Activated CD8-positive, alpha-beta T cell treated with anti-CD3 and anti-CD28 coated beads, Interleukin-2, amount 10 ng/mL, durations not matched to agents 7 days and 5 days (primary cell): ENCODE data around the gene ABCC2. TPM values are rescaled to one million over a fixed set of nuclear protein-coding genes. Genes with fewer than 3 reads are reported as not detected.

Experiments
- ATAC-seq: fragments of 150-1000 bp; cut with Tn5 transposase; one replicate; pipeline ENCODE4 v1.10.0; 2021; ENCODE audit warnings: moderate library complexity
- CTCF ChIA-PET: fragments of 350-600 bp; sonication (Branson Sonifier 250); formaldehyde crosslinking; loops from one replicate; lab custom pipeline; 2021; ENCODE audit warnings: antibody characterized with exemption; lab: Charles Lee
- POLR2A ChIA-PET: fragments of 350-600 bp; sonication (Branson Sonifier 250); formaldehyde crosslinking; loops from one replicate; lab custom pipeline; 2021; ENCODE audit warnings: antibody characterized with exemption; lab: Charles Lee
- DNase-seq: peaks from one replicate; pipeline ENCODE4 v3.0.0-alpha.2; 2020
- H3K27ac Mint-ChIP-seq: one replicate; pipeline ENCODE4 v1.8.0; 2021; ENCODE audit warnings: mild to moderate bottlenecking, mixed read lengths
- H3K27me3 Mint-ChIP-seq: one replicate; pipeline ENCODE4 v1.8.0; 2021; ENCODE audit warnings: low read depth, mixed read lengths
- H3K36me3 Mint-ChIP-seq: one replicate; pipeline ENCODE4 v1.8.0; 2021; ENCODE audit warnings: low read depth, mixed read lengths
- H3K4me1 Mint-ChIP-seq: one replicate; pipeline ENCODE4 v1.8.0; 2021; ENCODE audit warnings: low read depth, mixed read lengths
- H3K4me3 Mint-ChIP-seq: one replicate; pipeline ENCODE4 v1.8.0; 2021; ENCODE audit warnings: mild to moderate bottlenecking, mixed read lengths
- H3K9me3 Mint-ChIP-seq: one replicate; pipeline ENCODE4 v1.8.0; 2022; ENCODE audit warnings: mixed read lengths; ENCODE audit not compliant: insufficient read depth
- total RNA-seq, 2 experiments: library from RNA; stranded (reverse); gene quantifications; one replicate each; pipeline ENCODE4 v1.2.3, GENCODE V29; 2021

Gene ABCC2
- total RNA-seq, 2 experiments from 2014 or later = 0.76 to 0.97 TPM

DNA sequence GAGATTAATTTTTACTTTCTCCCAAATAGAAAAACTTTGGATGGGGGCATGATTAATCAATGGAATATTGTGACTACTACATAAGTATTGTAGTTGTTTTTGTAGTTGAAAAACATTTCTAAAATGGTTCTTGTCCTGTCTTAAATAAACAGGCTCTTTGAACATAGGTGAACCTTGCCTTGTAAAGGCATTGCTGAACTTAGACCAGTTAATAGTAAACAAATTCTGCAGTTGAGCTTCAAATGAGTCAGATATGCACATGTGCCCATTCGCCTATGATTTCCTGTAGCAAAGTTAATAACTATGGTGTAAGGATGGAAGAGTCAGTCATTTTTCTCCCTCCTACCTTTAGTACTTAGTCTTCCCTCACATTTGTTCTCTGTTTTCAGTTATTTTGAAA lies 27.8 kb upstream of the ABCC2 start:
- Mint-ChIP-seq H3K36me3 (peaks cover 67% of the 10 kb centered on the region), H3K27me3 (no peaks in the 10 kb centered on the region), H3K4me3 (no peak overlapping the region), H3K4me1 (no peaks in the 10 kb centered on the region), H3K27ac (no peak overlapping the region), H3K9me3 (no peaks in the 10 kb centered on the region)
- ChIA-PET POLR2A (no interaction called here), CTCF (no interaction called here)
- DNase-seq (no peak), ATAC-seq (no peak)

GRCh38 chr10:99756159-99756558 lies 26.3 kb upstream of the ABCC2 start:
- DNase-seq = no peak
- ChIA-PET POLR2A (interaction anchor here (0.8 kb wide), 1 partner anchor 17 kb away, joined by 3 read pairs; no protein-coding TSS in a partner anchor), CTCF (no interaction called here)
- H3K4me3 Mint-ChIP-seq = no peak overlapping the region
- no peaks in the 10 kb centered on the region for H3K9me3 Mint-ChIP-seq
- no peaks in the 10 kb centered on the region for H3K27me3 Mint-ChIP-seq
- no peak for ATAC-seq
- no peak overlapping the region for H3K27ac Mint-ChIP-seq
- H3K4me1 Mint-ChIP-seq = no peaks in the 10 kb centered on the region
- H3K36me3 Mint-ChIP-seq = peaks cover 70% of the 10 kb centered on the region

DNA sequence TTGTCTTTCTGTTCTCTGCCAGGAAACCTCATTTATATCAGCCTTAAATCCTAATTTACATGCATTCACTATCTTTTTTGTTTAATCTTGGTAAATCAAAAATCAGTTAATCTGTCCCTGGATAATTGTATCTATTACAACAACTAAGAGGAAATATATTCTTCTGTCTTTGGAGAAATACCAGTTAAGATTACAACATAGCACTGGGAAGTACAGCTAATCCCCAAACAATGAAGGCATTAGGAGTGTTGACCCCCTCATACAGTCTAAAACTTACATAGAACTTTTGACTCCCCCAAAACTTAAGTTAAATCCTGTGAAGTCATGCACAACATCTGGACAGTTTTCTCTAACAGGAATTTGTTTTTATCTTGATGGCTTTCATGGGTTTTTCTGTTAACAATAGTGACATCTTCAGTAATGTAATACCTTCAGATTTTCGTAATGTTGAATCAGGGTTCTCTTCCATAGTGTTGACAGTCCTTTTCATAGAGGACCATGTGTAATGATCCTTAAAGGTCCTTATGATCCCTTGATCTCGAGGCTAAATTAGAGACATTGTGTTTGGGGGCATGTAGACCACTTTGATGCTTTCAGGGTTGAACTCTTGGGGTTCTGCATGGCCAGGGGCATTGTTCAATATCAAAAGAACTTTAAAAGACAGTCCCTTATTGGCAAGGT lies 24.1 kb upstream of the ABCC2 start:
- Mint-ChIP-seq H3K36me3 (peaks cover 70% of the 10 kb centered on the region), H3K4me3 (no peak overlapping the region), H3K9me3 (peaks cover 4% of the 10 kb centered on the region), H3K4me1 (no peaks in the 10 kb centered on the region), H3K27ac (no peak overlapping the region), H3K27me3 (no peaks in the 10 kb centered on the region)
- DNase-seq (no peak), ATAC-seq (no peak)
- ChIA-PET POLR2A (no interaction called here), CTCF (no interaction called here)

GRCh38 chr10:99760321-99760720 lies 22.1 kb upstream of the ABCC2 start:
- no peak overlapping the region for H3K4me3 Mint-ChIP-seq
- POLR2A ChIA-PET = no interaction called here
- peaks cover 60% of the 10 kb centered on the region for H3K36me3 Mint-ChIP-seq
- H3K4me1 Mint-ChIP-seq = no peaks in the 10 kb centered on the region
- peaks cover 4% of the 10 kb centered on the region for H3K9me3 Mint-ChIP-seq
- H3K27ac Mint-ChIP-seq = no peak overlapping the region
- H3K27me3 Mint-ChIP-seq = no peaks in the 10 kb centered on the region
- DNase-seq (no peak), ATAC-seq (no peak)
- CTCF ChIA-PET = no interaction called here

- H3K27ac Mint-ChIP-seq = no peak overlapping the region
- CTCF ChIA-PET = no interaction called here
- DNase-seq = no peak
- H3K27me3 Mint-ChIP-seq = no peaks in the 10 kb centered on the region
- no peak for ATAC-seq
- POLR2A ChIA-PET = interaction anchor here (0.6 kb wide), 1 partner anchor 85 kb away, joined by 3 read pairs; no protein-coding TSS in a partner anchor
- no peak overlapping the region for H3K4me3 Mint-ChIP-seq
- peaks cover 6% of the 10 kb centered on the region for H3K4me1 Mint-ChIP-seq
- H3K9me3 Mint-ChIP-seq = peaks cover 4% of the 10 kb centered on the region
- H3K36me3 Mint-ChIP-seq = peaks cover 50% of the 10 kb centered on the region
Measured at GRCh38 chr10:99761365-99761764, 21.1 kb upstream of the ABCC2 start.

DNA sequence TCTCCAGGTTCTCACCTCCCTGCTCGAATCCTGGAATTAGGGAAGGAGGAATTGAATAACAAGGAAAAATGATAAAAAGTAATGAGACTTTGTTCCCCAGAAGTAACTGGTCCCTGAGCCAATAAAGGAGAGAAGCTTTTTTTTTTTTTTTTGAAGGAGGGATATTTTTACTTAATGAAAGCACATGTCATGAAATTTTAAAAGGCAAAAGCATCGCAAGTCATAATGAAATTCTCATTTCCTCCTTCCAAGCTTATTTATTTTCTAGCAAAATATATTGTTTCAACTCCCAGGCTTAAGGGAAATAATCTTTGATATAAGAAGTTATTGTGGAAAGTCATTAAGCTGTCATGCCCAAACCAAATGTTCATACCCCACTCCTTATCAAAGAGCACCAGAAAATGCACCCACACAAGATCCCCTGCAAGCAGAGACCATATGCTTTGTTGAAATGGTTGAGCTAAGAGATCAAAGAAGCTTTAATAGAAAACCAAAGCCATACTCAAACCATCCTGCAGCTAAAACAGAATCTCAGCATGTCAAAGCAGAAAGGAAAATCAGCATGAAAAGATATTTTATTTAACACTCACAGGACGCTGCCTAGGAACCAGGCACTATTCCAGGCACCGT lies 16.7 kb upstream of the ABCC2 start:
- DNase-seq = no peak
- H3K9me3 Mint-ChIP-seq = peaks cover 4% of the 10 kb centered on the region
- no peaks in the 10 kb centered on the region for H3K27me3 Mint-ChIP-seq
- H3K4me1 Mint-ChIP-seq = peaks cover 6% of the 10 kb centered on the region
- H3K36me3 Mint-ChIP-seq = peaks cover 15% of the 10 kb centered on the region
- ATAC-seq = no peak
- H3K4me3 Mint-ChIP-seq = no peak overlapping the region
- CTCF ChIA-PET = interaction anchor here (0.9 to 1.0 kb wide), 2 partner anchors 33 to 205 kb away, joined by 3 read pairs; partner anchors contain the start of gene CUTC
- POLR2A ChIA-PET = no interaction called here
- H3K27ac Mint-ChIP-seq = no peak overlapping the region

- H3K9me3 Mint-ChIP-seq = peaks cover 4% of the 10 kb centered on the region
- ChIA-PET POLR2A (no interaction called here), CTCF (interaction anchor here (1.0 kb wide), 1 partner anchor 34 kb away, joined by 3 read pairs; the partner anchor contains the start of gene CUTC)
- H3K27me3 Mint-ChIP-seq = no peaks in the 10 kb centered on the region
- peaks cover 12% of the 10 kb centered on the region for H3K36me3 Mint-ChIP-seq
- peak; percentile 24 for DNase-seq
- peak; percentile 19 for ATAC-seq
- H3K4me1 Mint-ChIP-seq = peaks cover 6% of the 10 kb centered on the region
- H3K27ac Mint-ChIP-seq = no peak overlapping the region
- H3K4me3 Mint-ChIP-seq = no peak overlapping the region
Measured at GRCh38 chr10:99766302-99766681, 16.1 kb upstream of the ABCC2 start.

DNA sequence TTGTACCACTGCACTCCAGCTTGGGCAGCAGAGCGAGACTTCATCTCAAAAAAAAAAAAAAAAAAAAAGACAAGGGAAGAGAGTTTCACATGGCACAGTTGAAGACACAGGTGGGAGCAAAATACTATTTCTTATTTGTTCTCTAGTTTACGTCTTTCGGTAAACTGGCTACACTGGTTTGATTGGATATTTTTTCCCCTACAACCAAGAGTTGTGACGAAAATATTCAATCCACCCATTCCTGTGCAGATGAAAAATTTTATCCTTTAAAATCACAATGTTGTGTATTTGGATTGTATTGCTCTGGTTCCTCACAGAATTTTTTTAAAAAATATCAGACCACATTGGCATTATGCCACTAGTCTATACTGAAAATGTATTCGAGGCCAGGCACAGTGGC lies 14.5 kb upstream of the ABCC2 start:
- ChIA-PET POLR2A (no interaction called here), CTCF (interaction anchor here (0.6 kb wide), 1 partner anchor 155 kb away, joined by 3 read pairs; no protein-coding TSS in a partner anchor)
- Mint-ChIP-seq H3K27ac (no peak overlapping the region), H3K36me3 (peaks cover 4% of the 10 kb centered on the region), H3K4me3 (no peak overlapping the region), H3K9me3 (no peaks in the 10 kb centered on the region), H3K27me3 (no peaks in the 10 kb centered on the region), H3K4me1 (peaks cover 6% of the 10 kb centered on the region)
- ATAC-seq (no peak), DNase-seq (no peak)

- no peak overlapping the region for H3K4me3 Mint-ChIP-seq
- ChIA-PET POLR2A (no interaction called here), CTCF (no interaction called here)
- ATAC-seq = no peak
- no peaks in the 10 kb centered on the region for H3K27me3 Mint-ChIP-seq
- no peak for DNase-seq
- peaks cover 6% of the 10 kb centered on the region for H3K4me1 Mint-ChIP-seq
- H3K9me3 Mint-ChIP-seq = no peaks in the 10 kb centered on the region
- H3K27ac Mint-ChIP-seq = no peak overlapping the region
- H3K36me3 Mint-ChIP-seq = no peaks in the 10 kb centered on the region
Measured at GRCh38 chr10:99768556-99768955, 13.9 kb upstream of the ABCC2 start.

DNA sequence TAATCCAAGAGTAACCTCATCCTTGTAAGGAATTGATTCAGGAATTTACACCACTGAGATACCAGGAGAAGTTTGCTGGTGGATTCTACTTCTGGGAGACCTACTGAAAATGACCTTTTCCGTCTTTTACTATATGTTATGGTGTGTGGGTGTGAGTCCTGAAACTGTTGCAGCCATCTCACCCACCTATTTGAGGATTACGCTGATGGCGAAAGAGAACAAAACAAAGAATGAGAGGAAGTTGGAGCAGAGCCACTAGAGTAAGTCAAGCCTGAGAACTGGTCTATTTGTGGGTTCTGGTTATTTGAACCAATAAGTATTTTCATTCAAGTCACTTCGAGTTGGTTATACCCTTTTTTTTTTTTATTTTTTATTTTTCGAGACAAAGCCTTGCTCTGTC lies 12.7 kb upstream of the ABCC2 start:
- ATAC-seq (no peak), DNase-seq (no peak)
- Mint-ChIP-seq H3K36me3 (no peaks in the 10 kb centered on the region), H3K4me1 (peaks cover 6% of the 10 kb centered on the region), H3K4me3 (no peak overlapping the region), H3K9me3 (no peaks in the 10 kb centered on the region), H3K27ac (no peak overlapping the region), H3K27me3 (no peaks in the 10 kb centered on the region)
- CTCF ChIA-PET = no interaction called here
- POLR2A ChIA-PET = interaction anchor here (0.6 kb wide), 1 partner anchor 167 kb away, joined by 3 read pairs; no protein-coding TSS in a partner anchor

DNA sequence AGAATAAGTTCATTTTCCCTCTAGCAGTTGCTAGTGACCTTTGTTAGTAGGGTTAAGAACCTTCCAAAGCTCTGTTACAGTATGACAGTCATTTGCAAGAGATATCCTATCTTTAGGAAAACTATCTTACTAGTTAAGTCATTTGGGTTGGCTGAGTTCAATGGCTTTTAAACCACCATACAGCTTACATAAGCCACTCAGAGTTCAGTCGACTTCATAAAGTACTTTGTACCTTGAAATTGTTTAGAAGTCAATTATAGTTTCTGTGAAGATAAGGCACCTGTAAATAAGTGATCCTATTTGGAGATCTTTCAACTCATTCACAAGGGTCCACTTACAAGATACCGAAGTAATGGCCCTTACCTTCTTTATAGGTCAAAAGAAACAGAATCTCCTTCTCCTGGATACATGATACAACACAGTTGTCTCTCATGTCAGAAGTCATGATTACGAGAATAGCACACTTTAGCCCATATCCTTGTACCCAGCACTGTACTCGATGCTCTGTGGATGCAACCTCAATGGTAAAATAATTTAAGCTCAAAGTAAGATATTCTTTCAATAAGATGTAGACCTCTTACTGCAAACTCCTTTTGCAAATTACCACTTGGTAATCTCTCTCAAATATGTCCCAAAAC lies 11.9 kb upstream of the ABCC2 start:
- Mint-ChIP-seq H3K9me3 (no peaks in the 10 kb centered on the region), H3K4me1 (peaks cover 6% of the 10 kb centered on the region), H3K36me3 (no peaks in the 10 kb centered on the region), H3K4me3 (no peak overlapping the region), H3K27me3 (no peaks in the 10 kb centered on the region), H3K27ac (no peak overlapping the region)
- ATAC-seq = no peak
- CTCF ChIA-PET = no interaction called here
- DNase-seq = no peak
- POLR2A ChIA-PET = no interaction called here

DNA sequence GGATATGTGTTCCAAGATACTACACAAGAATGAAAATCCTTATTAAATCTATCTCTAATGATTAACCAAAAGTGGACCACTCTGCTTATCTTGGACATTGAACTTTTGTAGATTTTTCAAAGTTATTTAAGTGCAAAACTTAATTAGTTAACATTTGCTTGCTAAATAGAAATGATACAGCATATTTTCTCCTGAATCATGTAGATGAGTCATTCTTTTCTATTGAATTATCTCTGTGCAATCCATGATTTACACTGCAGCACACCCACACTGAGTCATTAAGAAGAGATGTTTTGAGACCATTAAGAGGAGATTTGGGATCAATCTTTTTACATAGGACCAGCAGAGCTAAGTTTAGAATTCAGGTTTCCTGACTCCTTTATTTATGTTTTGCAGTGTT lies 6.6 kb upstream of the ABCC2 start:
- Mint-ChIP-seq H3K36me3 (no peaks in the 10 kb centered on the region), H3K4me3 (no peak overlapping the region), H3K4me1 (peaks cover 11% of the 10 kb centered on the region), H3K27me3 (no peaks in the 10 kb centered on the region), H3K27ac (no peak overlapping the region), H3K9me3 (no peaks in the 10 kb centered on the region)
- POLR2A ChIA-PET = no interaction called here
- CTCF ChIA-PET = no interaction called here
- ATAC-seq = no peak
- DNase-seq = no peak
